ENCODE results near the gene SYT2. TPM values are rescaled to one million over a fixed set of nuclear protein-coding genes. Genes with fewer than 3 reads are reported as not detected.
A peak's percentile ranks its signal among the peaks of the same experiment; 100 is the strongest.

Gene SYT2
- total and polyA plus RNA-seq, 5 experiments from 2014 or later: 0.02 TPM; not detected in 4

DNA sequence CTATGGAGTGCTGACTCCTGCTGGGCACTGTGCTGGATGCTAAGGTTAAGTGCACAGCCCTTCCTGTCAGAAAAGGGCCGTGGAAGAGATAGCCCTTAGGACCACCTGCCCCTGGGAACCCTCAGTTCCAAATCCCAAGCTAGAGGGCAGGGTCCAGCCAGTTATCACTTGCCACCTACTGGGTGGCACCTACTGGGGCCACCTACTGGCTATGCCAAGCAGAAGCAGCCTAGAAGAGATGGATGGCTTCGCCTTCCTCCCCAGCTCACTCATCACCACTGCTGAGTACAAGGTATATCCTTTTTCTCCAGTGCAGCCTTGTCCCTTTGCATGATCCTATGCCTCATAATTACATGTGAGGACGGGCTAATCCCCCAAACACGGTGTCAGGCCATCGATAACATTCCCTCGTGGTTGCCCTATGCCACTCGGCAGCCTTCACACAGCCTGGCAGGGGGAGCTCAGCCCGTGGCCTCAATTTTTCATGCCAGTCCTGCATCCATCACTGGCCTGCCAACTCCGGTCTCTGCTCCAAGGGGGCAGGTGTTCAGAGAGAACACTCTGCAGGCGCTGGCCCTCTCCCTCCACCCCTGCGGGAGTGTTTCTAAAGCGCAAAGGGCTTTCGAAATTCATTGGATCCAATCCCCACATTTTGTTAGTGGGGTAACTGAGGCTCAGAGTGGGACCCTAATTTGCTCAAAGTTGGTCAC is 49.0 kb downstream of the SYT2 start:
- no peak for DNase-seq
- Mint-ChIP-seq H3K4me3 (no peak overlapping the region), H3K27ac (peak overlapping the region in 1 of 10 donors; percentile 27), H3K4me1 (peaks cover 0 to 3% (median 0%) of the 10 kb centered on the region in 4 donors), H3K27me3 (peaks cover 21 to 70% (median 42%) of the 10 kb centered on the region in 5 donors), H3K9me3 (no peaks in the 10 kb centered on the region), H3K36me3 (no peaks in the 10 kb centered on the region)
- POLR2A ChIA-PET: no interaction called here
- peak in 1 of 2 donors; percentile 36 for ATAC-seq

GRCh38 chr1:202659974-202660373 is 50.3 kb downstream of the SYT2 start:
- H3K27ac Mint-ChIP-seq: no peak overlapping the region
- H3K4me3 Mint-ChIP-seq: no peak overlapping the region
- peaks cover 24 to 80% (median 47%) of the 10 kb centered on the region in 5 donors for H3K27me3 Mint-ChIP-seq
- no peaks in the 10 kb centered on the region for H3K9me3 Mint-ChIP-seq
- DNase-seq (no peak), ATAC-seq (no peak)
- peaks cover 0 to 6% (median 0%) of the 10 kb centered on the region in 4 donors for H3K4me1 Mint-ChIP-seq
- POLR2A ChIA-PET: no interaction called here
- no peaks in the 10 kb centered on the region for H3K36me3 Mint-ChIP-seq

- H3K27ac Mint-ChIP-seq: no peak overlapping the region
- POLR2A ChIA-PET: no interaction called here
- DNase-seq: no peak
Measured at GRCh38 chr1:202659541-202659940, 50.7 kb downstream of the SYT2 start.

GRCh38 chr1:202658769-202659168 is 51.5 kb downstream of the SYT2 start:
- H3K4me1 Mint-ChIP-seq: peaks cover 0 to 6% (median 0%) of the 10 kb centered on the region in 4 donors

More at GRCh38 chr1:202659541-202659940, 50.7 kb downstream of the SYT2 start:
- no peak for ATAC-seq
- Mint-ChIP-seq H3K9me3 (no peaks in the 10 kb centered on the region), H3K4me3 (no peak overlapping the region), H3K4me1 (peaks cover 0 to 6% (median 0%) of the 10 kb centered on the region in 4 donors), H3K36me3 (no peaks in the 10 kb centered on the region), H3K27me3 (peaks cover 26 to 77% (median 51%) of the 10 kb centered on the region in 5 donors)

DNA sequence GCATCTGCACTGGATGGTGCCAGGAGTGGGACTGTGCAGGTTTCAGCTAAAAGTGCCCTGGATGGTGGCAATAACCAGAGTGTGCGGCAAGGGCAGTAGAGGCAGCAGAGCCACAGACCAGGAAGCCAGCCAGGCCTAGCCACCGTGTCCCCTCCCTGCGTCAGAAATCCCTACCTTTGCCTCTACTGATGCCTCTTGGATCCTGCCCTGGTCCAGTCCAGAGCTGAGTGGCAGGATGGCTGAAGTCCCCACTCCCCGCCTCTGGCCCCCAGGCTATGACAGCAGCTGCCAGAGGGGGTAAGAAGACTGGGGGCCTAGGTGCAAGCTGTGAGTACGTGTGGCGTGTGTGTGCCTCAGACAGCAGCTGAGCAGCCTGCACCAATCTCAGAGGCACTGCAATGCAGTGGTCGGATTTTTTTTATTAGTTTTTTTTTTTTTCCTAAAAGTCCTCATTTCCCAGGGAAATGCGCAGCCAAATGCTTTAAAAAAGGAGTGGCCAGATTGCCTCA is 51.9 kb downstream of the SYT2 start:
- Mint-ChIP-seq H3K27ac (peak overlapping the region in 1 of 10 donors; percentile 9), H3K9me3 (no peaks in the 10 kb centered on the region), H3K4me3 (no peak overlapping the region), H3K4me1 (peaks cover 0 to 6% (median 0%) of the 10 kb centered on the region in 4 donors), H3K36me3 (no peaks in the 10 kb centered on the region), H3K27me3 (peaks cover 21 to 65% (median 47%) of the 10 kb centered on the region in 5 donors)
- POLR2A ChIA-PET: no interaction called here
- ATAC-seq (no peak), DNase-seq (no peak)

More at GRCh38 chr1:202658769-202659168, 51.5 kb downstream of the SYT2 start:
- no peaks in the 10 kb centered on the region for H3K9me3 Mint-ChIP-seq
- POLR2A ChIA-PET: no interaction called here
- H3K27me3 Mint-ChIP-seq: peaks cover 22 to 69% (median 49%) of the 10 kb centered on the region in 5 donors
- H3K4me3 Mint-ChIP-seq: no peak overlapping the region
- H3K36me3 Mint-ChIP-seq: no peaks in the 10 kb centered on the region
- H3K27ac Mint-ChIP-seq: no peak overlapping the region
- DNase-seq: no peak
- no peak for ATAC-seq

DNA sequence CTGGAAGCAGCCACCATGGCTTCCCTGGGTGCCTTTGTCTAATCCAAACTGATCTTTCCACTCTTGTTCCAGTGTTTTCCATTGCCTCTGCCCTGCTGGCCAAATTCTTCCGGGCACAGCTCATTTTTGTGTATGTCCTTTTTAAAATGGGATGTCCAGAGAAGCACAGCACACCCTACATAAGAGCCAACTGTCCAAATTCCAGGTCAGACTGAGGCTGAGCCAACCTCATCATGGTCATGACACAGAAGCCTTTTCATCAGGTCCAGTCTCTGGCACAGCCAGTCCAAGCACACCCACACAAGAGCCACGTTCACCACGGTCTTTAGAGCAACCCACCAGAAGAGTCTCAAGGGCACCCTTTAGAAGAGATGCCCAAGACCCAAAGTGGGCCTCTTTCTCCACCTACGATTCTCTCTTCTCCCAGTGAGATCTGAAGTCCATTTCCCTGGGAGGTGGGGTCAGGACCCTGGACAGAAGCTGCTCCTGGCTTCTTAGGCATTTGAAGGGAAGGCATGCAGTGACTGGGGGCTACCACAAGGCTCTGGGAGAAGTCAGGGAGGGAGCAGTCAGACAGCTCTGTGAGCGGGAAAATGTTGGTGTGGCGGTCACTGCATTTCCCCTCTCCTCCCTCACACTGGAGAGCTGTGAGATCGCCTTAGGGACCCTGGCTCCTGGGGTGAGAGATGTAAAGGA is 53.2 kb downstream of the SYT2 start:
- peaks cover 0 to 6% (median 0%) of the 10 kb centered on the region in 4 donors for H3K4me1 Mint-ChIP-seq
- POLR2A ChIA-PET: no interaction called here
- no peaks in the 10 kb centered on the region for H3K36me3 Mint-ChIP-seq
- H3K4me3 Mint-ChIP-seq: no peak overlapping the region
- H3K27me3 Mint-ChIP-seq: peaks cover 16 to 53% (median 45%) of the 10 kb centered on the region in 5 donors
- DNase-seq (no peak), ATAC-seq (no peak)
- no peaks in the 10 kb centered on the region for H3K9me3 Mint-ChIP-seq
- no peak overlapping the region for H3K27ac Mint-ChIP-seq

DNA sequence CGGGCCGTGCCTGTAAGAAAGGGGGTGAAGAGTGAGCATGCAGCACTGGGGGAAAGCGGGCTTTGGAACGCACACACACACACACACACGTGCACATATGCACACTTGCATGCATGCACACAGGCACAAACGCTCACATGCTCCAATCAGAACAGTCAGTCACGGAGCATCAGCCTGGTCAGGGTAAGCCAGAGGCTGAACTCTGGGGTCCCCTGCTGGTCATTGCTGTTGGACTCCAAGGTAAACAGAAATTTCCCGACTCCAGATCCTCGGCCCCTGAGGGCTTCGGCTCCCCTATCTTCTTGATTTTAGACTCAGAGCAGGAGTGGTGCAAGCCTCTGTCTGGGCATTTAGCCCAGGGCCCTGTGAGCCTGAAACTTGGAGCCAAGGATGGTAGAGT is 54.2 kb downstream of the SYT2 start:
- peaks cover 12 to 48% (median 41%) of the 10 kb centered on the region in 5 donors for H3K27me3 Mint-ChIP-seq
- H3K27ac Mint-ChIP-seq: no peak overlapping the region
- no peak overlapping the region for H3K4me3 Mint-ChIP-seq
- H3K9me3 Mint-ChIP-seq: no peaks in the 10 kb centered on the region
- ATAC-seq (no peak), DNase-seq (no peak)
- H3K4me1 Mint-ChIP-seq: peaks cover 0 to 6% (median 0%) of the 10 kb centered on the region in 4 donors
- H3K36me3 Mint-ChIP-seq: no peaks in the 10 kb centered on the region
- POLR2A ChIA-PET: no interaction called here

DNA sequence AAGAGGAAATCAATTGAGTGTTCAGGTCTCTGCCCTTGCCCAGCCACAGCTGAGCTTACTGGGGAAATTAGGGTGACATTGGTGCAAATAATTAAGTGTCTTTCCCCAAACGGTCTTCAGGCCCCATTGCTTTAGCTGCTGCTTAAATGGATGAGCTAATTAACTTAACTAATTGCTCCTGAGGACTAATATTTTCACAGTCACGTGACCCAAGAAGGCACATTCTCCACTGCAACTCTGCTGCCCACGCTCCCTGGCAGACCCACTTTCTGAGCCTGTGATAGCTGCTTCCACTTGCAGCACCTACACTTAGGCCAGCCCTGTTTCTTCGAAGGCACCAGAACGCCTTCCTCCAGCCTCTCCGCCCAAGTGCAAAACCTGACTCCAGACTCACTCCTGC is 56.2 kb downstream of the SYT2 start:
- Mint-ChIP-seq H3K4me3 (no peak overlapping the region), H3K27ac (no peak overlapping the region), H3K9me3 (no peaks in the 10 kb centered on the region), H3K27me3 (peaks cover 20 to 52% (median 48%) of the 10 kb centered on the region in 5 donors), H3K36me3 (no peaks in the 10 kb centered on the region), H3K4me1 (peaks cover 0 to 6% (median 0%) of the 10 kb centered on the region in 4 donors)
- POLR2A ChIA-PET: no interaction called here
- DNase-seq: no peak
- ATAC-seq: no peak

DNA sequence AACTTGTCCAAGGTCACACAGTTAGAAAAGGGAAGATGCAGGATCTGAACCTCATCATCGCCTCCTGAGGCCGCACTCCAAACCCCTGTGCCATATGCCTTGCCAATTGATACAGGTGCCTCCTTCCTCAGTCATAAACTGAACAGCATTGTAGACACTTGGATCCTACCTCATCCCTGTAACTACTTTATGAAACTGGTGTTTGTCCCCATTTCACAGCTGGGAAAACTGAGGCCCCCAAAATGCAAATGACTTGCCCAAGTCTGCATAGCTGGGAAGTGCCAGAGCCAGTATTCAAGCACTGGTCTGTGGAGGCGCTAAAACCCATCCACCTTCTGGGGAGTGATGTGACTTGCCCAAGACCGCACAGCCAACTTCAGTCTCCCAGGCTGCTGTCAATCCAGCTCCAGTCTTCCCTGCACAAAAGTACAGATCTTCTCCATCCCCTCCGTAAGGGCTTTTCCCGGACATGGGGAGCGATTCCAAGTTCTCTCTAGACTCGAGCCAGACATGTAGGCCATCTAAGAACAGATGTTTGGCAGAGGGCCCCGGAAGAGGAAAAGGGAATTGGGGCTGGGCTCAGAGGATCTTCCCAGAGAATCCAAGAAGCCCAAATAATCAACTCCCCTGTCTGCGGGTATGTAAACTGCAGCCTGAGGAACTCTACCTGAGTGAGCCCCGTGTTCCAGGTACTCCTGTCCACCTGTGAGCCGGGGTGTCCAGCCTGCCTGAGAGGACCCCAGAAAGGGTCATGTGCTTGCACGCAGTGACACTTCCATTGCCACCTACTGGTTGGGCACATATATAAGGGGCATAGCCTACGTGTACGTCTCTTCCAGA is 60.5 kb downstream of the SYT2 start:
- Mint-ChIP-seq H3K27me3 (peaks cover 26 to 60% (median 50%) of the 10 kb centered on the region in 5 donors), H3K9me3 (no peaks in the 10 kb centered on the region), H3K4me3 (no peak overlapping the region), H3K36me3 (no peaks in the 10 kb centered on the region), H3K27ac (no peak overlapping the region), H3K4me1 (peaks cover 0 to 2% (median 2%) of the 10 kb centered on the region in 4 donors)
- no peak for ATAC-seq
- no peak for DNase-seq
- POLR2A ChIA-PET: no interaction called here

DNA sequence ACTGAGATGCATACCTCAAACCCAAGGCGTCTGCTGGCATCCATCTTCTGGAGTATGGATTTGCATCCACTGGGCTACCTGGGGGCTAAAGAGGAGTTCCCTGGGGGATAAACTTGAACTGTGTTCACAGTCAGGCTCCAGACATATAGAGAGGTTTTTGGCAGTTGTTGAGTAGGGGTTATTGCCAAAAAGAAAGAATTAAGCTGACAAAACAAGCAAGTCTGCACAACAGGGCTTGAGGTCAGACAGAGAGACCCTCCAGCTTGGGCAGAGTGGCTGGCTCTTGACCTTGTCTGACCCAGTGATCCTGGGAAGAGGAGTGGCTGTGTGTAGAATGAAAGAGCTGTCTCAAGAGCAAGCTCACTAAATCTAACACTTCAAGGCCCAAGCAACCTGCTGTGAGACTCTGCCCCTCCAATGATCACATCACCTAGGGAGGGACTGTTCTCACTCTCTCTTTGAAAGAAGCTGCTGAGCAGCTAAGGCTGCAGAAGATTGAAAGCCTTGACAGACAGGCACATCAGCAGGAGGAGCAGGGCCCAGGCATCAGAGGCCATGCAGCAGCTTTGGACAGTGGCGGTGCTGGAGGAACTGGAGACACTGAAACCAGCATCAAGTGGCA is 61.5 kb downstream of the SYT2 start:
- H3K36me3 Mint-ChIP-seq: no peaks in the 10 kb centered on the region
- ATAC-seq (no peak), DNase-seq (no peak)
- H3K4me1 Mint-ChIP-seq: peaks cover 2 to 13% (median 12%) of the 10 kb centered on the region in 4 donors
- H3K27me3 Mint-ChIP-seq: peaks cover 25 to 71% (median 49%) of the 10 kb centered on the region in 5 donors
- POLR2A ChIA-PET: no interaction called here
- H3K4me3 Mint-ChIP-seq: no peak overlapping the region
- peaks cover 0 to 2% (median 0%) of the 10 kb centered on the region in 9 donors for H3K9me3 Mint-ChIP-seq
- H3K27ac Mint-ChIP-seq: no peak overlapping the region

DNA sequence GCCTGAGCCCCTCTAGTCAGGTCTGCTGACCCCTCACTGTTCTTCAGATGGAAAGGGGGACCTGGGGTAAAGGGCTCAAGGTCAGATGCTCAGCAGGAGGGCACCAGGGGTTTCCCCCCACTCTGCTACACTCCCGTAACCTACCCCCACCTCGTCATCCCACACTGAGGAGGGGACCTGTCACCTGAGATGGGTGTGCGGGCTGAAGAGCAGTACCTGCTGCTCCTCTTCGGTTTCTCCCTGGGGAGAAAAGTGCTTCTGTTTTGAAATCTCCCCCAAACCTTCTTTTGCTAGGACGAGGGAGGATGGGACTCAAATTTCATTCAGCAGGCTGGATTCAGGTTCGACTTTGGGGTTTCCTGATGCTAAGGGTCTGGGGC is 65.2 kb downstream of the SYT2 start:
- H3K4me3 Mint-ChIP-seq: peak overlapping the region in 4 of 10 donors; percentile 56 to 84 (median 77)
- no peak for DNase-seq
- peaks cover 7 to 36% (median 29%) of the 10 kb centered on the region in 4 donors for H3K4me1 Mint-ChIP-seq
- H3K27me3 Mint-ChIP-seq: peaks cover 34 to 90% (median 50%) of the 10 kb centered on the region in 5 donors
- H3K27ac Mint-ChIP-seq: no peak overlapping the region
- H3K36me3 Mint-ChIP-seq: peaks cover 0 to 2% (median 0%) of the 10 kb centered on the region in 3 donors
- POLR2A ChIA-PET: no interaction called here
- ATAC-seq: no peak
- peaks cover 0 to 2% (median 0%) of the 10 kb centered on the region in 9 donors for H3K9me3 Mint-ChIP-seq
